G401 (cell line): ENCODE measurements around the gene RAP1GDS1. TPM values are rescaled to one million over a fixed set of nuclear protein-coding genes. Genes with fewer than 3 reads are reported as not detected.
A peak's percentile ranks its signal among the peaks of the same experiment; 100 is the strongest.
"Not testable (repeated sequence)": the region's sequence is repeated elsewhere in the genome, so short reads cannot be mapped to it uniquely, and the experiment has no call there.

Source experiments
- DNase-seq: peaks from one replicate; pipeline ENCODE4 v3.0.0-alpha.2; 2015; ENCODE audit warnings: low spot score
- in situ Hi-C: cut with HindIII; loops from 2 replicates; pipeline ENCODE4 v1.10.0; 2016; ENCODE audit warnings: low sequenced_read_pairs, mixed read lengths
- total RNA-seq: library from RNA; depleted of rRNA; stranded (reverse); fragments of >200 nt; shearing (Covaris generic); gene quantifications from 2 replicates; pipeline ENCODE4 v1.2.3, GENCODE V29; 2014

Gene RAP1GDS1
- total RNA-seq, 1 experiment from 2014 or later, result 71.2 TPM

- no peak for DNase-seq
- in situ Hi-C loops, result no loop called here
Measured at GRCh38 chr4:98406819-98407218, 145.6 kb downstream of the RAP1GDS1 start.

GRCh38 chr4:98411731-98412130 lies 150.5 kb downstream of the RAP1GDS1 start:
- in situ Hi-C loops, result no loop called here
- DNase-seq, result peak; percentile 11

- no peak for DNase-seq
- in situ Hi-C loops, result no loop called here
Measured at GRCh38 chr4:98416844-98417243, 155.7 kb downstream of the RAP1GDS1 start.

GRCh38 chr4:98420151-98420550 lies 159.0 kb downstream of the RAP1GDS1 start:
- in situ Hi-C loops, DNase-seq: not testable (repeated sequence)

GRCh38 chr4:98421111-98421510 lies 159.9 kb downstream of the RAP1GDS1 start:
- in situ Hi-C loops, result no loop called here
- DNase-seq, result no peak

- DNase-seq, result no peak
- in situ Hi-C loops, result no loop called here
Measured at GRCh38 chr4:98423009-98423408, 161.8 kb downstream of the RAP1GDS1 start.

- no peak for DNase-seq
- in situ Hi-C loops, result no loop called here
Measured at GRCh38 chr4:98430708-98431403, 169.7 kb downstream of the RAP1GDS1 start.

GRCh38 chr4:98433691-98434090 lies 172.5 kb downstream of the RAP1GDS1 start:
- DNase-seq, result no peak
- in situ Hi-C loops, result no loop called here

- no peak for DNase-seq
- in situ Hi-C loops, result no loop called here
Measured at GRCh38 chr4:98434816-98435215, 173.6 kb downstream of the RAP1GDS1 start.

- in situ Hi-C loops, result no loop called here
- DNase-seq, result no peak
Measured at GRCh38 chr4:98444371-98444770, 183.2 kb downstream of the RAP1GDS1 start.

GRCh38 chr4:98446499-98447375 lies 185.6 kb downstream of the RAP1GDS1 start:
- DNase-seq, result no peak
- in situ Hi-C loops, result no loop called here

GRCh38 chr4:98447648-98448047 lies 186.5 kb downstream of the RAP1GDS1 start:
- in situ Hi-C loops, result no loop called here
- DNase-seq, result no peak

GRCh38 chr4:98448908-98449307 lies 187.7 kb downstream of the RAP1GDS1 start:
- no peak for DNase-seq
- in situ Hi-C loops, result no loop called here

- in situ Hi-C loops, result no loop called here
- DNase-seq, result no peak
Measured at GRCh38 chr4:98452091-98452490, 190.9 kb downstream of the RAP1GDS1 start.

GRCh38 chr4:98457422-98457821 lies 196.2 kb downstream of the RAP1GDS1 start:
- in situ Hi-C loops, DNase-seq: not testable (repeated sequence)

GRCh38 chr4:98461121-98461865 lies 200.1 kb downstream of the RAP1GDS1 start:
- DNase-seq, in situ Hi-C loops: not testable (repeated sequence)

GRCh38 chr4:98462487-98462886 lies 201.3 kb downstream of the RAP1GDS1 start:
- no peak for DNase-seq
- in situ Hi-C loops, result no loop called here

GRCh38 chr4:98466868-98467599 lies 205.8 kb downstream of the RAP1GDS1 start:
- DNase-seq, result no peak
- in situ Hi-C loops, result no loop called here

GRCh38 chr4:98467627-98468072 lies 206.5 kb downstream of the RAP1GDS1 start:
- in situ Hi-C loops, result no loop called here
- DNase-seq, result peak; percentile 94
